HG02588 (cell line): ENCODE measurements around the gene GPR137B.
A peak's percentile ranks its signal among the peaks of the same experiment; 100 is the strongest.
"Not testable (repeated sequence)": the region's sequence is repeated elsewhere in the genome, so short reads cannot be mapped to it uniquely, and the experiment has no call there.

Source experiments
- ATAC-seq: cut with Tn5 transposase; IDR thresholded peaks from one replicate; pipeline ENCODE4 v1.9.1; 2021; ENCODE audit warnings: mild to moderate bottlenecking, moderate library complexity; ENCODE audit not compliant: unreplicated experiment

GPR137B gene

GRCh38 chr1:236142253-236143103 is at the start of gene GPR137B:
Gene GPR137B, plus strand, starts transcription at chr1:236142539. Its CDS starts 84 bp downstream, at chr1:236142623.
- ATAC-seq = peak; percentile 57

GRCh38 chr1:236092899-236093298 is 49.4 kb upstream of the GPR137B start:
- no peak for ATAC-seq

- ATAC-seq = no peak
Observed at GRCh38 chr1:236095705-236096520, 46.4 kb upstream of the GPR137B start.

- not testable (repeated sequence) for ATAC-seq
Observed at GRCh38 chr1:236096660-236097482, 45.5 kb upstream of the GPR137B start.

- ATAC-seq = no peak
Observed at GRCh38 chr1:236098267-236098666, 44.1 kb upstream of the GPR137B start.

GRCh38 chr1:236099355-236099974 is 42.9 kb upstream of the GPR137B start:
- no peak for ATAC-seq

- no peak for ATAC-seq
Observed at GRCh38 chr1:236100799-236101198, 41.5 kb upstream of the GPR137B start.

GRCh38 chr1:236101233-236102200 is 40.8 kb upstream of the GPR137B start:
- no peak for ATAC-seq

- ATAC-seq = no peak
Observed at GRCh38 chr1:236102611-236103010, 39.7 kb upstream of the GPR137B start.

- ATAC-seq = no peak
Observed at GRCh38 chr1:236103059-236103458, 39.3 kb upstream of the GPR137B start.

GRCh38 chr1:236103646-236104218 is 38.6 kb upstream of the GPR137B start:
- peak; percentile 46 for ATAC-seq

- ATAC-seq = no peak
Observed at GRCh38 chr1:236107121-236107907, 35.0 kb upstream of the GPR137B start.

- ATAC-seq = no peak
Observed at GRCh38 chr1:236108027-236108648, 34.2 kb upstream of the GPR137B start.

- ATAC-seq = no peak
Observed at GRCh38 chr1:236110137-236110536, 32.2 kb upstream of the GPR137B start.

- ATAC-seq = no peak
Observed at GRCh38 chr1:236111527-236112331, 30.6 kb upstream of the GPR137B start.

- no peak for ATAC-seq
Observed at GRCh38 chr1:236112332-236112627, 30.1 kb upstream of the GPR137B start.

- ATAC-seq = no peak
Observed at GRCh38 chr1:236113324-236114032, 28.9 kb upstream of the GPR137B start.
